ENCODE results near the gene DUSP5.

DNA sequence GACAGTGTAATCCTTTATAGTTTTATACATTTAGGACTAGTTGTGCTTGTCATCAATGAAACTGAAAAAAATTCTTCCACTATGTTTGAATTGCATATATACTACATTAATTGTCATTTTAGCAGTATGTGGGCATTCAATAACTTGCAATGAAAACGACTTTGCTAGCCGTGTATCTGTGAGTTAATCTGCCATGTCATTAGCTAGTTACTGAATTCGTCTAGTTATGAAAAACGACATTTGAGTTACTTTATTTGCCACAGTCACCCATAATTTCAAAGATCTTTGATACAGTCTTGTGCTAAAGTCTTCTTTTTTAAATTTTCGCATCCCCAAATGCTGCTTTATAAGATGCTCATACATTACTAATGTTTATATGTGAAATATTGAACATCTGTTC, 51.5 kb downstream of the DUSP5 start:
- TF ChIP-seq EP300 (IDR thresholded peaks at IDR 0.05) (no peak), POLR2A (IDR thresholded peaks at IDR 0.05; ENCODE audit: low read depth) (no peak), CTCF (IDR thresholded peaks at IDR 0.05) (no peak)
